HUDEP-2 (cell line): ENCODE measurements around the gene TMSB4X.
"Not testable (repeated sequence)": the region's sequence is repeated elsewhere in the genome, so short reads cannot be mapped to it uniquely, and the experiment has no call there.

Experiments
- DNase-seq, 76 experiments: peaks; one replicate each; lab custom pipeline; 2025; ENCODE audit not compliant: unreplicated experiment in 76 of 76; lab: John Stamatoyannopoulos, UW

The TMSB4X gene

GRCh38 chrX:13015536-13016236 is 40.8 kb downstream of the TMSB4X start:
- no peak for DNase-seq

- DNase-seq, result not testable (repeated sequence)
Measured at GRCh38 chrX:13016731-13017130, 41.8 kb downstream of the TMSB4X start.

- DNase-seq, result no peak
Measured at GRCh38 chrX:13022926-13023325, 48.0 kb downstream of the TMSB4X start.

- DNase-seq, result no peak
Measured at GRCh38 chrX:13023567-13023966, 48.7 kb downstream of the TMSB4X start.

- DNase-seq, result no peak
Measured at GRCh38 chrX:13023979-13024378, 49.1 kb downstream of the TMSB4X start.

GRCh38 chrX:13024986-13025385 is 50.1 kb downstream of the TMSB4X start:
- no peak for DNase-seq
